PC-3 (cell line): ENCODE measurements around the gene NDUFA1. TPM values are rescaled to one million over a fixed set of nuclear protein-coding genes. Genes with fewer than 3 reads are reported as not detected.

Source experiments
- ATAC-seq: fragments of 200-7000 bp; cut with Tn5 transposase; 2 replicates; pipeline ENCODE4 v1.9.1; 2020; ENCODE audit warnings: mild to moderate bottlenecking, moderate library complexity
- BruUV-seq: library from RNA; stranded (reverse); fragments of 400-500 nt; replicated peaks from 2 replicates; lab custom pipeline; 2021; lab: Mats Ljungman, UMichigan
- CTCF ChIA-PET: fragments of 300-600 bp; sonication (Branson Sonifier 250); formaldehyde crosslinking; loops from one replicate; lab custom pipeline; 2022; ENCODE audit warnings: antibody characterized with exemption; lab: Charles Lee
- POLR2A ChIA-PET: fragments of 300-600 bp; sonication (Branson Sonifier 250); formaldehyde crosslinking; loops from one replicate; lab custom pipeline; 2022; ENCODE audit warnings: antibody characterized with exemption; ENCODE audit not compliant: unreplicated experiment; lab: Charles Lee
- DNase-seq: peaks from one replicate; pipeline ENCODE4 v3.0.0-alpha.2; 2015
- H2AFZ ChIP-seq: fragments of 300-600 bp; sonication (generic); 2 replicates; pipeline ENCODE4 v1.6.0; 2016; ENCODE audit warnings: antibody characterized with exemption, low read length
- H3F3A ChIP-seq: fragments of 300-600 bp; sonication (generic); one replicate; pipeline ENCODE4 v1.6.0; 2017; ENCODE audit warnings: antibody characterized with exemption, low read length, control low read depth, mild to moderate bottlenecking; ENCODE audit not compliant: unreplicated experiment
- H3K27ac ChIP-seq: fragments of 300-600 bp; sonication (generic); 2 replicates; pipeline ENCODE4 v1.5.1; 2016; ENCODE audit warnings: mild to moderate bottlenecking, low read length
- H3K27me3 ChIP-seq: fragments of 300-600 bp; sonication (generic); 2 replicates; pipeline ENCODE4 v1.6.1; 2016; ENCODE audit warnings: low read length, mixed read lengths
- H3K36me3 ChIP-seq: fragments of 300-600 bp; sonication (generic); 2 replicates; pipeline ENCODE4 v1.6.1; 2016; ENCODE audit warnings: low read depth, mixed run types, low read length, mixed read lengths
- H3K4me1 ChIP-seq: fragments of 300-600 bp; sonication (generic); 2 replicates; pipeline ENCODE4 v1.5.1; 2016; ENCODE audit warnings: low read length; ENCODE audit not compliant: insufficient read depth
- H3K4me2 ChIP-seq: fragments of 300-600 bp; sonication (generic); 2 replicates; pipeline ENCODE4 v1.6.0; 2016; ENCODE audit warnings: low read length
- H3K4me3 ChIP-seq: fragments of 300-600 bp; sonication (generic); 2 replicates; pipeline ENCODE4 v1.5.1; 2016; ENCODE audit warnings: mild to moderate bottlenecking, low read length, mixed read lengths
- H3K79me2 ChIP-seq: fragments of 300-600 bp; sonication (generic); 2 replicates; pipeline ENCODE4 v1.6.1; 2017; ENCODE audit warnings: low read length, mixed read lengths
- H3K9ac ChIP-seq: fragments of 300-600 bp; sonication (generic); 2 replicates; pipeline ENCODE4 v1.6.0; 2016; ENCODE audit warnings: mild to moderate bottlenecking, low read length
- H3K9me2 ChIP-seq: fragments of 300-600 bp; sonication (generic); replicated peaks from 2 replicates; pipeline ENCODE4 v1.6.1; 2016; ENCODE audit warnings: mixed run types, low read length, mixed read lengths
- H3K9me3 ChIP-seq: fragments of 300-600 bp; sonication (generic); 2 replicates; pipeline ENCODE4 v1.6.1; 2016; ENCODE audit warnings: low read length, mixed read lengths
- H4K20me1 ChIP-seq: fragments of 300-600 bp; sonication (generic); 2 replicates; pipeline ENCODE4 v1.6.1; 2016; ENCODE audit warnings: low read length, mixed read lengths
- EZH2 ChIP-seq: fragments of 300-600 bp; sonication (generic); IDR thresholded peaks from one replicate; pipeline ENCODE4 v1.6.1; 2017; ENCODE audit warnings: antibody characterized with exemption, mild to moderate bottlenecking, low read length; ENCODE audit not compliant: unreplicated experiment
- EZH2phosphoT487 ChIP-seq: fragments of 300-600 bp; sonication (generic); IDR thresholded peaks from 2 replicates; pipeline ENCODE4 v1.6.1; 2018; ENCODE audit warnings: mild to moderate bottlenecking, antibody characterized with exemption, low read length, borderline replicate concordance
- intact Hi-C: fragments of 100-400 bp; cut with micrococcal nuclease; formaldehyde crosslinking; loops from 2 replicates; pipeline ENCODE4 v1.9.0; 2023
- total RNA-seq: library from RNA; depleted of rRNA; stranded (reverse); fragments of >200 nt; gene quantifications from 2 replicates; pipeline ENCODE4 v1.2.3, GENCODE V29; 2014
- TF ChIP-seq, protein P1 (sequence below): fragments of 300-600 bp; sonication (generic); conservative IDR thresholded peaks from 2 replicates; pipeline ENCODE4 v1.5.1; 2017; ENCODE audit warnings: antibody characterized with exemption, low read depth, mild to moderate bottlenecking, low read length

NDUFA1 gene
- total RNA-seq, 1 experiment from 2014 or later: 167 TPM

DNA sequence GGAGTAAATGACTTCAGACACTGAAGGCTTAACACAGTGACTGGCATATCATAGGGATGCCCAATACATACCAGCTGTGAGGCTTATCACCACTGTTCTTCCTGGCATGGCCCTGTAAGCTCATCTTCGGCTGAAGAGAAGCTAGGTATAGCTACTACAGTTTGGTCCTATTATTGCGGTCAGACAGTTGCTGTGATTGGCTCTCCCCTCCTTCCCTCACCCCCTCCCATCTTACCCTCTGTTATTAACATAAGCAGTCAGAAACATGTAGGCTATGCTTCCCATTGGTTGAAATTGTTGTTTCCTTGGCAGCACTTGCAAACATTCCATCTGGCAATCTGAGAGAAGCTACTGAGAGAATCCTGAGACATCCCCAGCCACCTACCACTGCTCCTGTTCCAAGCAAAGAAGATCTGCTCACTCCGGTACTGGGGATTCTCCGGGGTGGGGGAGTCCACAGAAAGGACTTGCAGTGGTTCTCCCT, 24.3 kb downstream of the NDUFA1 start, which contains the start of gene AKAP14:
AKAP14 (plus strand) TSS at position 51 of the 484 bp plus-strand sequence. CDS start 7,331 bp downstream, outside the sequence.
- no TSS peak for BruUV-seq
- Histone ChIP-seq H3K36me3 (no peaks in the 10 kb centered on the region), H3K9me3 (no peaks in the 10 kb centered on the region), H3K4me2 (no peak within 1 kb of the TSS), H3K27me3 (no peaks in the 10 kb centered on the region), H3K27ac (no peak within 1 kb of the TSS), H3K4me1 (no peaks in the 10 kb centered on the region), H3K9me2 (no peaks in the 10 kb centered on the region), H3F3A (no peaks in the 10 kb centered on the region), H3K9ac (no peak within 1 kb of the TSS), H3K79me2 (no peaks in the 10 kb centered on the region), H3K4me3 (no peak within 1 kb of the TSS), H4K20me1 (no peaks in the 10 kb centered on the region), H2AFZ (no peak within 1 kb of the TSS)
- intact Hi-C loops: no loop called here
- POLR2A ChIA-PET: no interaction called here
- TF ChIP-seq, protein P1, sequence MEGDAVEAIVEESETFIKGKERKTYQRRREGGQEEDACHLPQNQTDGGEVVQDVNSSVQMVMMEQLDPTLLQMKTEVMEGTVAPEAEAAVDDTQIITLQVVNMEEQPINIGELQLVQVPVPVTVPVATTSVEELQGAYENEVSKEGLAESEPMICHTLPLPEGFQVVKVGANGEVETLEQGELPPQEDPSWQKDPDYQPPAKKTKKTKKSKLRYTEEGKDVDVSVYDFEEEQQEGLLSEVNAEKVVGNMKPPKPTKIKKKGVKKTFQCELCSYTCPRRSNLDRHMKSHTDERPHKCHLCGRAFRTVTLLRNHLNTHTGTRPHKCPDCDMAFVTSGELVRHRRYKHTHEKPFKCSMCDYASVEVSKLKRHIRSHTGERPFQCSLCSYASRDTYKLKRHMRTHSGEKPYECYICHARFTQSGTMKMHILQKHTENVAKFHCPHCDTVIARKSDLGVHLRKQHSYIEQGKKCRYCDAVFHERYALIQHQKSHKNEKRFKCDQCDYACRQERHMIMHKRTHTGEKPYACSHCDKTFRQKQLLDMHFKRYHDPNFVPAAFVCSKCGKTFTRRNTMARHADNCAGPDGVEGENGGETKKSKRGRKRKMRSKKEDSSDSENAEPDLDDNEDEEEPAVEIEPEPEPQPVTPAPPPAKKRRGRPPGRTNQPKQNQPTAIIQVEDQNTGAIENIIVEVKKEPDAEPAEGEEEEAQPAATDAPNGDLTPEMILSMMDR: no peak
- TF ChIP-seq EZH2phosphoT487 (no peak), EZH2 (no peak)
- DNase-seq: no peak
- no peak for ATAC-seq
- CTCF ChIA-PET: interaction anchor here (1.0 kb wide), 1 partner anchor 8 kb away, joined by 4 read pairs; no protein-coding TSS in a partner anchor

- ATAC-seq (peak; percentile 27; the same call in 1 of the 2 replicates), DNase-seq (peak; percentile 7)
- no peak overlapping the region for H3K27ac ChIP-seq
- H3K79me2 ChIP-seq: no peaks in the 10 kb centered on the region
- H4K20me1 ChIP-seq: no peaks in the 10 kb centered on the region
- no peaks in the 10 kb centered on the region for H3F3A ChIP-seq
- H3K4me1 ChIP-seq: no peaks in the 10 kb centered on the region
- H3K4me2 ChIP-seq: no peak overlapping the region
- no peak for TF ChIP-seq EZH2
- no peak for TF ChIP-seq EZH2phosphoT487
- TF ChIP-seq, protein P1: no peak
- H3K9ac ChIP-seq: no peak overlapping the region
- no peak overlapping the region for H2AFZ ChIP-seq
- H3K4me3 ChIP-seq: no peak overlapping the region
- no peaks in the 10 kb centered on the region for H3K9me3 ChIP-seq
- no peaks in the 10 kb centered on the region for H3K9me2 ChIP-seq
- intact Hi-C loops: no loop called here
- no peaks in the 10 kb centered on the region for H3K27me3 ChIP-seq
- ChIA-PET CTCF (no interaction called here), POLR2A (no interaction called here)
- no peaks in the 10 kb centered on the region for H3K36me3 ChIP-seq
- no TSS peak for BruUV-seq
Measured at GRCh38 chrX:119899125-119899524, 27.5 kb downstream of the NDUFA1 start.

DNA sequence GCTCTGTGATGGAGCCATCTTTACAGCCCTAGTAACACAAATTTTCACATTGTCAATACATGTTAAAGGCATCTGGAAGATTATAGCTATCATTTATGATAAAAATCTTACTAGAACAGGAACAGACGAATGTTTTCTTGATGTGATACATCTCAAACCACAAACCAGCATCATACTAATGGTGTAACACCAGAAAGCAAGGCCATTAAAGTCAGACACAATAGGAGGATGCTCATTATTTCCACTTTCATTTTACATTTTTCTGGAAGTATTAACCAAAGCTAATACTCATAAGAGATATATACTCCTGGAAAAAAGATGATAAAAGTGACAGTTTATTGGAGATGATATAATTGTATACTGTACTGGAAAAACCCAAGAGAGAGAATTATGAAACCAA, 29.3 kb downstream of the NDUFA1 start:
- DNase-seq (no peak), ATAC-seq (no peak)
- H4K20me1 ChIP-seq: no peaks in the 10 kb centered on the region
- ChIA-PET CTCF (no interaction called here), POLR2A (interaction anchor here (0.7 kb wide), 1 partner anchor 162 kb away, joined by 6 read pairs; no protein-coding TSS in a partner anchor)
- H3K4me1 ChIP-seq: no peaks in the 10 kb centered on the region
- no peak overlapping the region for H3K27ac ChIP-seq
- no peaks in the 10 kb centered on the region for H3K27me3 ChIP-seq
- H3K4me3 ChIP-seq: no peak overlapping the region
- no peak overlapping the region for H3K9ac ChIP-seq
- BruUV-seq: no TSS peak
- H3K9me3 ChIP-seq: no peaks in the 10 kb centered on the region
- no peaks in the 10 kb centered on the region for H3F3A ChIP-seq
- intact Hi-C loops: no loop called here
- no peaks in the 10 kb centered on the region for H3K79me2 ChIP-seq
- H3K9me2 ChIP-seq: no peaks in the 10 kb centered on the region
- no peak overlapping the region for H2AFZ ChIP-seq
- TF ChIP-seq EZH2: no peak
- no peak overlapping the region for H3K4me2 ChIP-seq
- no peaks in the 10 kb centered on the region for H3K36me3 ChIP-seq
